ENCODE measurements around the gene ASXL2. TPM values are rescaled to one million over a fixed set of nuclear protein-coding genes. Genes with fewer than 3 reads are reported as not detected.

The ASXL2 gene
- total and polyA plus RNA-seq, 2 of the 13 experiments (the other 11 are each of a cell fraction or from before 2014, with no cell fraction given) = 12.1 to 19.2 TPM

GRCh38 chr2:25692737-25693445, 185.4 kb downstream of the ASXL2 start (continued):
- TF ChIP-seq ZBTB44 (CRISPR knock-in tag; IDR thresholded peaks at IDR 0.05) (no peak), FOXK1 (CRISPR knock-in tag; IDR thresholded peaks at IDR 0.05; ENCODE audit: borderline replicate concordance, low read depth) (peak; percentile 76; the same call in 1 of the 2 replicates), MED1 (CRISPR knock-in tag; IDR thresholded peaks at IDR 0.05) (peak; percentile 38; the same call in 1 of the 2 replicates), ZBTB46 (CRISPR knock-in tag; IDR thresholded peaks at IDR 0.05; ENCODE audit: borderline replicate concordance) (no peak), CHCHD3 (CRISPR knock-in tag; IDR thresholded peaks at IDR 0.05) (no peak), HNF1B (CRISPR knock-in tag; IDR thresholded peaks at IDR 0.05) (no peak), NFIC (IDR thresholded peaks at IDR 0.05; ENCODE audit: low read length) (no peak), SATB2 (CRISPR knock-in tag; IDR thresholded peaks at IDR 0.05) (no peak), ISX (CRISPR knock-in tag; conservative IDR thresholded peaks at IDR 0.05) (no peak), MATR3 (CRISPR knock-in tag; IDR thresholded peaks at IDR 0.05) (no peak), ZBTB39 (CRISPR knock-in tag; IDR thresholded peaks at IDR 0.05) (no peak), ZNF720 (CRISPR knock-in tag; IDR thresholded peaks at IDR 0.05) (no peak), ZNF549 (CRISPR knock-in tag; IDR thresholded peaks at IDR 0.05) (no peak), ZNF274 (CRISPR knock-in tag; IDR thresholded peaks at IDR 0.05) (no peak), ZNF317 (CRISPR knock-in tag; IDR thresholded peaks at IDR 0.05) (no peak), BHLHE40 (IDR thresholded peaks at IDR 0.05; ENCODE audit: low read length) (no peak), ZSCAN30 (CRISPR knock-in tag; IDR thresholded peaks at IDR 0.05) (no peak), PRPF4 (IDR thresholded peaks at IDR 0.05; ENCODE audit: low read depth, low read length, poor library complexity, severe bottlenecking) (no peak)
